GM18867 (cell line): ENCODE measurements around the gene ACTL7B.
"Not testable (repeated sequence)": the region's sequence is repeated elsewhere in the genome, so short reads cannot be mapped to it uniquely, and the experiment has no call there.

Experiments used
- ATAC-seq: cut with Tn5 transposase; IDR thresholded peaks from one replicate; pipeline ENCODE4 v1.9.1; 2021; ENCODE audit warnings: mild to moderate bottlenecking, moderate library complexity; ENCODE audit not compliant: unreplicated experiment

Gene ACTL7B

DNA sequence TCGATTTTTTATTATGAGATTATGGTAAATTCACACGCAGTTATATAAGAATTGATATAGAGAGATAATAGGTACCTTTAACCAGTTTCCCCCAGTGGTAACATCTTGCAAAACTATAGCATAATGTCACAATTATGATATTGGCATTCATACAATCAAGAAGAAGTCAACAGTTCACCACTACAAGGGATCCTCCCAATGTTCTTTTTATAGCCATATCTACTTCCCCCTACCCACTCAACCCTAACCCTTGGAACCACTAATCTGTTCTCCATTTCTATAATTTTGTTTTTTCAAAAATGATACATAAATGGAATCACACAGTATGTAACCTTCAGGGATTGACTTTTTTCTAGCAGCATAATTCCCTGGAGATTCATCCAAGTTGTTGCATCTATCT is 9.8 kb downstream of the ACTL7B start:
- no peak for ATAC-seq

DNA sequence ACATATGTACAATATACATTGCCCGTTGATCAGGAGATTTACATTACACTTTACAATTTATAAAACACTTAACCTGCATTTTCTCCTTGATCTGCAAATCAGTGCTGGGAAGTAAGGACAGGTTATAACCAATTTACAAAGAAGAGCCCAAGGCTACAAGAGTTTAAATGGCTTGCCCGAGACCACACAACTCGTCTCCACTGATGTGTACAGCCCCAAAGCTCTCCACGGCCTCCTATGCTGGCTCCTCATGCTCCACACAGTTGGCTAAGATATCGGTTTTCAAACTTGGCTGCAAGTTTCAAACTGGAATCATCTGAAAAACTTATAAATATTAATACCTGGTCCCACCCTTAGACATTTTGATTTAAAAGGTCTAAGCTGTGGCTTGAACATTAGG is 10.3 kb downstream of the ACTL7B start:
- no peak for ATAC-seq

DNA sequence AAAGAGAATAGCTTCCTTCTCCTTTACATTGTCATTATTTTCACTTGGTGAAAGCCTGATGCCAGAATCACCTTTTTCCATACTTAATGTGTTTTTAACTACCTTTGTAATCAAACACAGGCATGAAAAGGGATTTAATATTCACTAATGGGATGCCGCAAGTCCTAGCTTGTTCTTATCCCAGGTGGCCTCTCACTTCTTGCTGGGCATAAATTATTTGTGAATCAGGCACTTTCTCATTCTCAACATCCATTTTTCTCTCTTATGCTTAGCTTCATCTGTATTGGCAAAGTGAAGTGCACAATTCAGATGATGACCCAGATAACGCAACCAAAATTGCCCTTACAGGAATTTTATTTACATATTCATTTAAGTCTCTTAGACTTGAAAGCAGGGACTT is 10.9 kb downstream of the ACTL7B start:
- no peak for ATAC-seq

DNA sequence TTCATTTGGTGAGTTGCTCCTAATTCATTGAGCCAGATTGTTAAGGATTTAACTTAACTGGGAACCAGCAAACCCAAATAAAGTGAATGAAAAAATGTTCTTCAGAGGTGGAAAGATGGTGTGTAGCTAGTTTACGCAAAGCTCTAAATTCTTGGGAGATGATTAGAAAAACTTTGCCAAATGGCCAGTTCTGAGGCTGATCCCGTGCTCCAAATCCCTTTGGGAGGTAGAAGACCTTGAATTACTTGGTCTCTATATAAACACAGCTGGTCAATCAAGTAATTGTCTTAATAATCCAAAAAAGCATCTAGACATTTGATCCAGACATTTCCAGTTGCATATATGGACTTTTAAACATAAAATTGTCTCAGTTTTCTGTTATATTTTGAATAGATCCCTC is 11.4 kb downstream of the ACTL7B start:
- ATAC-seq, result no peak

DNA sequence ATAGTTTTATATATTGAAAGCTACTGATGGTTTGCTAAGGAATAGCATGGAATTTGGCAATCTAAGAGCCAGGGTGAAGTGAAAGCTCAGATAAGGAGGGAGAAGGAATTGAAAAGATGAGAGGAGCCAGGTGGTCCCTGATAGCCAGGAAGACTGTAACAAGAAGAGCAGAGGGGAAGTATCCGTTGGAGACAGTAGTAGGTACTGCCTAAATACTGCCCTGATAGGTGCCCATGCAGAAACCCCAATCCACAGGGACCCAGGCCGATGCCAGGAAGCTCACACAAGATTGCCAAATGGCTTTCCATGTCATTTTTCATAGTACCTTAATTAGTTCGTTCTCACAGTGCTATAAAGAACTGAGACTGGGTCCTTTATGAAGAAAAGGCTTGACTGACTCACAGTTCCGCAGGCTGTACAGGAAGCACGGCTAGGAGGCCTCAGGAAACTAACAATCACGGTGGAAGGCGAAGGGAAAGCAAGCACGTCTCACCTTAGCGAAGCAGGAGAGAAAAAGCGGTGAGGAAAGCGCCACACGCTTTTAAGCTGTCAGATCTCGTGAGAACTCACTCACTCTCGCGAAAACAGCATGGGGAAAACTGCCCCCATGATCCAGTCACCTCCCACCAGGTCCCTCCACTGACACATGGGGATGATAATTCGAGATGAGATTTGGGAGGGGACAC is 13.0 kb downstream of the ACTL7B start:
- no peak for ATAC-seq

DNA sequence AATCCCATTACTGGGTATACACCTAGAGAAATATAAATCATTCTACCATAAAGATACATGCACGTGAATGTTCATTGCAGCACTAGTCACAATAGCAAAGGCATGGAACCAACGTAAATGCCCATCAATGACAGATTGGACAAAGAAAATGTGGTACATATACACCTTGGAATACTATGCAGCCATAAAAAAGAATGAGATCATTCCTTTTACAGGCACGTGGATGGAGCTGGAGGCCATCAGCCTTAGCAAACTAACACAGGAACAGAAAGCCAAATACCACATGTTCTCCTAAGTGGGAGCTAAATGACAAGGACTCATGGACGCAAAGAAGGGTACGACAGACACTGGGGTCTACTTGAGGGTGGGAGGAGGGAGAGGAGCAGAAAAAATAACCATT is 16.2 kb downstream of the ACTL7B start:
- not testable (repeated sequence) for ATAC-seq

DNA sequence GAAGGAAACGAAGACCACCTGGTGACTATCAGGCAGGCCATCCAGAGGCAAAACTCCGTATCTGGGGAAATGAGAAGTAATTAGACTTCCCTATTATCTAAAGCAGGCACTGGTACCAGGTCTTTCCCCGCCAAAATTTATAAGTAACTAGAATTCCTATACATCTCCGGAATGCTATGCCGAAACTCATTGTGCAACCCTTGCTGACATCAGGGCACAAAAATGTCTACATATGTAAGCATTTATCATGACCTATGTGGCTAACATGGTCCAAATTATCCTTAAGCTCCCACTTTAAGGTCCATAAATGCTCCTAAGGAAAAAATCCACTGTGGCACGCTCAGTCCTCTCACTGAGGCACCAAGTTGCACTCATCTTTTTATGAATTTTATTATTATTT is 17.8 kb downstream of the ACTL7B start:
- no peak for ATAC-seq

DNA sequence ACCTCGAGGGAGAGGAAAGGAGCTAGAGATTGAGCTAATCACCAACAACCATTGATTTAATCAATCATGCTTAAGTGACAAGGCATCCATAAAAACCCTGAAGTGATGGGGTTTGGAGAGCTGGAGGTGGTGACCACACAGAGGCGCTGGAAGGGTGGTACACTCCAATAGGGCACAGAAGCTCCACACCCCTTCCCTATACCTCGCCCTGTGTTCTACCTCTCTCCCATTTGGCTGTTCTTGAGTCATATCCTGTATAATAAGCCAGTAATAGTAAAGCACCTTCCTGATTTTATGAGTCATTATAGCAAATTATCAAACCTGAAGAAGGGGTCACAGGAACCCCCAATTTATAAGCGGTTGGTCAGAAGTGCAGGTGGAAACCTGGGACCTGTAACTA is 18.3 kb downstream of the ACTL7B start:
- ATAC-seq, result no peak

DNA sequence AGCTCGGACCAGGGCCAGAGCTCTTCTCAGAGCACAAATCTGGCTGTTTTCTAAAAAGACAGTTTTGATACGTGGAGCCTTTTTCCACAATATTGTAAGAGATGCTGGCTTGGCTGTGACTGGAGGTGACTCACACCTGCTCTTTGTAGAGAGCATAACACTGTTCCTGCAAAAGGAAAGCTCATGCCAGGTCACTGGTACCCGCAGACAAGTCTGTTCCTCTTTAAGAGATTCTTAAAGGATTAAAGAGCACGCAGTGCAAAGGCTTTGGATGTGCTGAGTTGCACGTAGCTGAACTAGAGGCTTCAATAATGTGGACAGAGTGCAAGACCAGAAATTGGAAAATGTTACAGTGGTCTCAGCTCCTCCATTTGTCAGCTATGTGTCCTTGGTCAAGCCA is 19.0 kb downstream of the ACTL7B start:
- ATAC-seq, result no peak

DNA sequence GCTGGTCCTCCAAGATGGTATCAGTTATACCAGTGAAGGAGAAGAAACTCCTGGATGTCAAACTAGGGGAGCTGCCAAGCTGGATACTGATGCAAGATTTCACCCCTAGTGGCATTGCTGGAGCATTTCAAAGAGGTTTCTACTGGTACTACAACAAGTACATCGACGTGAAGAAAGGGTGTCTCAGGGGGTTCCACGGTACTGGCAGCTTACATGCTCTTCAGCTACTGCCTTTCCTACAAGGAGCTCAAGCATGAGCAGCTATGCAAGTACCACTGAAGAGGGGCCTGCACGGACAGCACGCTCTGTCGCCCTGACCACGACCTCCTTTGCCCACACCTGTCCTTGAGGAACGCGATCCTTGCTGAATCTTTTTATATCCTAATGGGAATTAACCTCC is 19.5 kb downstream of the ACTL7B start:
- ATAC-seq, result no peak

DNA sequence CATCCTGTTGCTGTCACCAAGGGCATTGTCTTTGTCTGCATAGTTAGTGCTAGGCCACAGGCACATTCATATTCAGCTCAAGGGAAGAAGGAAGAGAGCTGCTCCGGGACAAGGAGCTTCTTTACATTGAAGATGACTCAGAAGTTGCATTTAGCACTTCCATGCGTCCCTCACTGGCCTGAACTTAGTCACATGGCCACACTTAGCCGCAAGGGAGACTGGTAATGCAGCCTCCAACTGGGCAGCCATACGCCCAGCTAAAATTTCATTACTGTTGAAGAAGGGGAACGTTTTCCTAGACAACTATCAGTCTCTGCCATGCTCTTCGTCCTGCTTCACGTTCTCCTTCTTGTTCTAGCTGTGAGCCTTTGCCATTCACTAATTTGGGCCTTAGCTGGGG is 20.0 kb downstream of the ACTL7B start:
- no peak for ATAC-seq

DNA sequence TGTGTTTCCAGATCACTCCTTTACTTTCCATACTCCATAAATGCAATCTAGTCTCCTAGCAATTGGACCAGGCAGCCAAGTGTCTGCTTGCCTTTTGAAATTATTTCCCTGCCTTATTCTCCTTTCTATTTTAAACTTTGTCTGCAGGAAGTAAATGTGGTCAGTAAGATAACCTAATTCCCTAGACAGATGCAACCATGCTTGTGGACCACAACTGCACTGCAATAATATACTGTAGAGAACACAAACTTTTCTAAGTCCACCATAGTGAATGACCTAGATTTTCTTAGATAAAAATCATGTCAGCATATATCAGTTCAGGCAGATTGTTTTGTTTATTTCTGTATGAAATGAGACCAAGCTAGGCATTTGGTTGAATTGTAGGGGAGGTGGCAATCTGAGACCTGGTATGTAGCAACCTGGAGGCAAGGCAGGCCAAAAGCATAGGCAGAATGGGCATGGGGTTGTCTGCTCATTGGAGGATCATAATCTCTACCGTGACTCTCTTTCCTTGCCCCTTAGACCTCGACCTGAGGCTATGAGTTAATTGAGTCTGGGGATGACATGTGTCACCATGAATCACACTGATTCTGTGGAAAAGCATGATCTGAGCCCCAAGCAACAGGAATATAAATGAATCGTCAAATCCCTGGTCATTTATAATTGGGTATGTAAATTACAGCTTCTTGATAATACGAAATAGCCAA is 20.7 kb downstream of the ACTL7B start:
- ATAC-seq, result no peak

DNA sequence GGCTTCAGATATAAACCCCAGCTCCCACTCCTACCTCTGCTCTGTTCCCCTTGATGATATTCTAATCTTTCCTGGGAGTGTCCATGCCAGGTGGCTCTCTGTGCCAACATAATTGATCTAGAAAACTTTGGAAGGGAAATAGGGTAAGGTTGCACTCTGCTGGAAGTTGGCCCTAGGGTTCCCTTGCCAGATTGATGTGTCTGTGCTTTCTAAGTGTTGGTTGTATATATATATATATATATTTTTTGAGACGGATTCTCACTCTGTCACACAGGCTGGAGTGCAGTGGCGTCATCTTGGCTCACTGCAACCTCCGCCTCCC is 23.6 kb downstream of the ACTL7B start:
- no peak for ATAC-seq

DNA sequence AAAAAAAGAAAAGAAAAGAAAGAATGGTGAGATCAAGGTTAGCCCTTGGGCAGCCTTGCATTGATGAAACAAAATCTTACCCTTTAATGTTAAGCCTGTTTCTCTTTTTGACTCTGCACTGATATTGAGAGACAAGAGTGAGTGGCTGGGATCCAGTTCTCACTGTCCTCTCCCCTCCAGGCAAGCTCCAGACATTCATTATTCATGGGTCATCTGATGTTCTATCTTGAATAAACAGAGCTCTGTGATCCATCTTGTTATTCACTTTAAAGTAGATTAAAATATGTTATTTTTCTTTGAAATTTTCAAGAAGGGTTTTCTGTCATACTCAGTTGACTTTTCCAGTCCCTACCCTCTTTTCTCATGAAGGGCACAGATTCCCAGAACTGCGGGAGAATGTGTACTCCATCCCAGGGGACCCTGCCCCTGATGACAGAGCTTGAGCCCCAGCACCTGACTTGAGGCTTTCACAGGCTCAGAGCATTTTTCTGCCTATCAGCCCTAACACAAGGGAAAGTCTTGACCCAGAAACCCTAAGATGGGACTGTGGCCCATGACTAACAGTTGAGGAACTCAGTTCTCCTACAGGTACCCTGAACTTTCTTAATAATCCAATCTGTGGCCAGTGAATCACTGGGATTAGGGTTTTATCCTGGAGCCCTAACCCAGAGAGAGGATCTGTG is 24.1 kb downstream of the ACTL7B start:
- no peak for ATAC-seq

DNA sequence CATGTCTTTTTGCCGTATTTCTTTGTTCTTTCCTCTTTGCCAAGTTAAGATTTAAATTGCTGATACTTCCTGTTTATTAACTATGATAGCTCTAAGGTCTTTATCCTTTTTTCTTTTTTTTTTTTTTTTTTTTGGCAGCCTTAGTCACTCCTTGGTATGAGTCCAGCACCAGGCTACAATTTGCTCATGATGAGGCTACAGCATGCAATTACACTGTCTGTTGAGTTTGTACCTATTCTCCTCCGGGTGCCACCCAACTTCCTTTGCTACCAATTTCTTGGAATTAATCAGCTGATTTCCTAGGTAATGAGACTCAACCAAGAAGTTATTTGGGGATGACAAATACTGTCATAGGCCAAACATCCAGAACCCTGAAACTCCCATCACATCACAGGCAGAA is 25.5 kb downstream of the ACTL7B start:
- no peak for ATAC-seq

DNA sequence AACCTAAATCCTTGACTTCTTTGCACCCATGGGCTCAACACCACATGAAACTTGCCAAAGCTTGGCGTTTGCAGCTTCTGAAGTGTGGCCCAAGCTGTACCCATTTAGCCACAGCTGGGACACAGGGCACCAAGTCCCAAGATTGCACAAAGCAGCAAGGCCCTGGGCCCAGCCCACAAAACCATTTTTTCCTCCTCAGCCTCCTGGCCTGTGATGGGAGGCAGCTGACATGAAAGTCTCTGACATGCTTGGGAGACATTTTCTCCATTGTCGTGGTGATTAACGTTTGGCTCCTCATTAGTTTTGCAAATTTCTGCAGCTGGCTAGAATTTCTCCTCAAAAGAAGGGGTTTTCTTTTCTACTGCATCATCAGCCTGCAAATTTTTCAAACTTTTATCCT is 32.0 kb downstream of the ACTL7B start:
- no peak for ATAC-seq

DNA sequence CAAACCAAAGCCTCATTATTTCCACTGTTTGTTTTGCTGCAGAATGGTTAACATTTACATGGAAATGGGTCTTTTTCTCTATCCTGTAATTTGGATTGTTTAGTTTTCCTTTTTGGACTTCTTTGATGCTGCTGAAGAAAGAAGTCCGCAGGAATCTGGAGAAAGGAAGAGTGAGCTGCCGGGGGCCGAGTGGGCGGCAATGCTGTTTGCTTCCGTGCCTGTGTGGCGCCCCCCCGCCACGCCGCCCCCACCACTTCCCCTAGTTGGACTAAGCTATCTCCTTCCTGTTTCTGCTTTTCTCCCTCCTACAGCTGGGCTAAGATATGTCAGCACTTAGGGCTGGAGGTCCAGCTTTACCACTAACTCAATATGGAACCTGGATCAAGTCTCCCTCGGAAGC is 39.7 kb downstream of the ACTL7B start:
- ATAC-seq, result no peak

DNA sequence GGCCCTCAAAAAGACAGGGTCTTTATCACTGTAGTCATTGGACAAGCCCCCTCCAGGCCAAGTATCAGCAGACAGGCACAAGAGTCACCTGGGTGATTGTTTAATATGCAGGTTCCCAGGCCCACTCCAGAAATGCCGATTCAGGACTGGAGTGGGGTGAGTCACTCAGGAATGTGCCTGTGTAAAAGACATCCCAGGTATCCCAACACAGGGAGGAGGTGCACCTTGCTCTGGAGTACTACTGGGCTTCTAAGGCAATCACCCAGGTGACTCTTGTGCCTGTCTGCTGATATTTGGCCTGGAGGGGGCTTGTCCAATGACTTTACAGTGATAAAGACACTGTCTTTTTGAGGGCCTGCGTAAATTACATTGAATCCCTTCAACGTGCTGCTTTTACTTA is 40.6 kb downstream of the ACTL7B start:
- ATAC-seq, result no peak

DNA sequence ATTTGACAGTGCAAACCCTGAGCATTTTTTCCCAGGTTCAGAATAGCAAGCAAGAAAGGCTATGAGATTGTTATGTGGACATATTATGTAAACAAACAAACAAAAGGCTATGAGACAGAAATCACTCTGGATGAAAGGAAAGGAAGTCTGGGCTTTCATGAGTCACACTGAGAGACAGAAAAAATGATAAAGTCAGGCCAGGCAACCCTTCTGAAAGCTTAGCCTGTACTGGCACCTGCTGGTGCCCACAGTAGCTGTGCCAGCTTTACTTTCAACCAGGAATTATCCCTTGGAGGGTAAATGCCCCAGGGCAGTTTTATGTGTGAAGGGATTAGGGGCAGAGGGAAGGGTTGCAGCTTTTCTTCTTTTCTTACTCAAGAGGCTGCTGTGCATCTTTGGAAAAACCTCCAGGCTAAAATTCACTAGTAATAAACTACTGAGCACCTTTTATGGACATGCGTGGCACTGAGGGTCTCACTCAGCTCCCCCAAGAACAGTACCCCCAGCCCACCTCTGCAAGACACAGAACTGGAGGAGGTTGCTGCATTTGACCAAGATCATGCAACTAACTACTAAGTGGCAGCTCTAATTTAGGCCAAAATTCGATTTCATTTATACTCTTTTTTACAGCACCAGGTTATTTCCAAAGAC is 41.7 kb downstream of the ACTL7B start:
- ATAC-seq, result no peak

DNA sequence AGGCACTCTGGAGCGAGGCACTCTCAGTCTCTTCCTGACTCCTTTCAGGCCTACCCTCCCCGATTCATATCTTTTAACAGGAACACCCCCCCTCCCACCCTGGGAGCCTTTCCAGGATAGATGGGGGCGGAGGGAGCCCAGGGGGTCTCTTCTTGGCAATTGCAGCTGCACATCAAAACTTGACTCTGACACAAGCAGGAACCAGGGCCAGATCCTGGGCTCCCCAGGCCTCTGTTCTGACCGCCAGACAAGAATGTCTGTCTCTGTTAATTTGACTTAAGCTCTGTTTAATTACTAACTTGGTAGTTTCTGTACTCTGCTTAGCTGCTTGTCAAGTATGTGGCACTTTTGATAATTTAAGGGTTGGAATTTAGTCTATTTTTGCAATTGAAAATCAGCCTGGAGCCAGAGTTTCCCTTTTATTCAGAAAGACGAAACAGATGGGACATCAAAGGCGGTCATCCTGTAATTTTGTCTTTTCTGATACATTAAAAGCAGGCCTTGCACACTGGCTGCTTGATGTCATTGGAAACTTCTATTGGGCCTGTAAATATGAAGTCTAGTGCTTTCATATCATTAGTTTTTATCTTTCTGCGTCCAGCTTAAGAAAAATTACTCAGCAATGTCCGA is 43.3 kb downstream of the ACTL7B start:
- ATAC-seq, result no peak

DNA sequence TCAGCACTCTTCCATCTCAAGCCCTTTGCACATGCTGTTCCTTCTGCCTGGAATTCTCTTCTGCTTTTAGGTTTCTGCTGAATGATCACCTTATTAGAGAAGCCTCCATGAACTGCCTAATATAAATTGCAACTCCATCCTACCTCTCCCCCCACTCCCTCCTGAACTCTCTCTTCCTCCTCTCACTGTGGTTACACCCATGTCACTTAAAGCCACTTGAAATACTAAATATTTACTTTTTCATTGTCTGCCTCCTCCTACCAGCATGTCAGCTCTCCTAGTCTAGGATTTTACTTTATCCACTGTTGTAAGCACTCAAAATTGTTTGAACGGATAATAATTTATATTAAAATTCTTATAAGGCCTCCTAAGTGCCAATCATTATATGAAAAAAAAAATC is 43.8 kb downstream of the ACTL7B start:
- ATAC-seq, result no peak

DNA sequence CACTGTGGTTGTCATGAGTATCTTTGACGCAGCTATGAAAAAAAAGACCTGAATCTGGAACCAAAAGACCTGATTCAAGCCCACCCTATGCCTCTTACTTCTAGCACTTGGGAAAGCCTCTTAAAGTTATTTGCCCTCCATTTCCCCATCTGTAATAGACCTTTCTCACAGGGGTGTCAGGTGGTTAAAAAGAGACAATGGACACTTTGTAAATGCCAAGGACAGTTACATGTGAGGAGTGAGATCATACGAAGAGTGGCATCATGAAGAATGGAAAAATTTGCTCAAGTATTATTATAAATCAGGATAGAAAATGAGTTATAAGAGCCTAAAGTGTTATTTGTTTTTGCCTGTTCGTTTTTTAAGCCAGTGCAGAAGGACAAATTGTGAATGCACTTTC is 46.5 kb downstream of the ACTL7B start:
- no peak for ATAC-seq
